Thoracic aorta (tissue), 2 donors: ENCODE data around the gene COX8A. TPM values are rescaled to one million over a fixed set of nuclear protein-coding genes. Genes with fewer than 3 reads are reported as not detected.

Experiments used
- ATAC-seq: fragments of 150-250 bp; one replicate; pipeline ENCODE4 v1.8.0; 2017; ENCODE audit warnings: low read depth; ENCODE audit not compliant: insufficient number of reproducible peaks, low FRiP score
- DNase-seq: peaks from one replicate; pipeline ENCODE4 v3.0.0-alpha.2; 2020; ENCODE audit warnings: low spot score
- H3K27ac ChIP-seq, 2 donors: fragments of 200-600 bp; sonication (generic); 1 replicate in 1 of 2; 2 replicates in 1 of 2; pipeline ENCODE4 v1.5.1; 2016; ENCODE audit warnings: mild to moderate bottlenecking in 2 of 2, moderate library complexity in 2 of 2
- H3K27me3 ChIP-seq: fragments of 200-600 bp; sonication (generic); replicated peaks from 2 replicates; pipeline ENCODE4 v1.6.0; 2016; ENCODE audit warnings: mild to moderate bottlenecking; ENCODE audit not compliant: insufficient read depth
- H3K36me3 ChIP-seq: fragments of 200-600 bp; sonication (generic); one replicate; pipeline ENCODE4 v1.5.1; 2016
- H3K4me1 ChIP-seq, 2 donors: fragments of 200-600 bp; sonication (generic); 1 replicate in 1 of 2; 2 replicates in 1 of 2; pipeline versions ENCODE4 v1.5.1 to v1.6.0; 2016; ENCODE audit warnings: low read depth in 2 of 2, mild to moderate bottlenecking in 1 of 2; ENCODE audit not compliant: control insufficient read depth in 1 of 2
- H3K4me3 ChIP-seq: fragments of 200-600 bp; sonication (generic); 2 replicates; pipeline ENCODE4 v1.5.1; 2016; ENCODE audit warnings: mild to moderate bottlenecking
- H3K9me3 ChIP-seq: fragments of 200-600 bp; sonication (generic); 2 replicates; pipeline ENCODE4 v1.5.1; 2016
- total RNA-seq, 2 donors: library from RNA; depleted of rRNA; stranded (reverse); fragments of >200 nt; gene quantifications; one replicate each; pipeline versions ENCODE4 v1.1.0 to v1.2.3, GENCODE V29; 2016
- TF ChIP-seq, protein P1 (sequence below): fragments of 200-600 bp; sonication (generic); IDR thresholded peaks from one replicate; pipeline ENCODE4 v1.5.1; 2019; ENCODE audit warnings: antibody characterized with exemption

The COX8A gene
- total RNA-seq, 2 donors from 2014 or later: 178 to 469 TPM

- ATAC-seq (no peak), DNase-seq (no peak)
- Histone ChIP-seq H3K27ac (no peak overlapping the region), H3K4me1 (peaks cover 13 to 23% of the 10 kb centered on the region in 2 donors), H3K4me3 (no peak overlapping the region), H3K27me3 (no peaks in the 10 kb centered on the region), H3K36me3 (peaks cover 9% of the 10 kb centered on the region), H3K9me3 (no peaks in the 10 kb centered on the region)
- TF ChIP-seq, protein P1, sequence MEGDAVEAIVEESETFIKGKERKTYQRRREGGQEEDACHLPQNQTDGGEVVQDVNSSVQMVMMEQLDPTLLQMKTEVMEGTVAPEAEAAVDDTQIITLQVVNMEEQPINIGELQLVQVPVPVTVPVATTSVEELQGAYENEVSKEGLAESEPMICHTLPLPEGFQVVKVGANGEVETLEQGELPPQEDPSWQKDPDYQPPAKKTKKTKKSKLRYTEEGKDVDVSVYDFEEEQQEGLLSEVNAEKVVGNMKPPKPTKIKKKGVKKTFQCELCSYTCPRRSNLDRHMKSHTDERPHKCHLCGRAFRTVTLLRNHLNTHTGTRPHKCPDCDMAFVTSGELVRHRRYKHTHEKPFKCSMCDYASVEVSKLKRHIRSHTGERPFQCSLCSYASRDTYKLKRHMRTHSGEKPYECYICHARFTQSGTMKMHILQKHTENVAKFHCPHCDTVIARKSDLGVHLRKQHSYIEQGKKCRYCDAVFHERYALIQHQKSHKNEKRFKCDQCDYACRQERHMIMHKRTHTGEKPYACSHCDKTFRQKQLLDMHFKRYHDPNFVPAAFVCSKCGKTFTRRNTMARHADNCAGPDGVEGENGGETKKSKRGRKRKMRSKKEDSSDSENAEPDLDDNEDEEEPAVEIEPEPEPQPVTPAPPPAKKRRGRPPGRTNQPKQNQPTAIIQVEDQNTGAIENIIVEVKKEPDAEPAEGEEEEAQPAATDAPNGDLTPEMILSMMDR: no peak
These were observed 4.3 kb downstream of the COX8A start for GRCh38 chr11:63978551-63979239.

DNA sequence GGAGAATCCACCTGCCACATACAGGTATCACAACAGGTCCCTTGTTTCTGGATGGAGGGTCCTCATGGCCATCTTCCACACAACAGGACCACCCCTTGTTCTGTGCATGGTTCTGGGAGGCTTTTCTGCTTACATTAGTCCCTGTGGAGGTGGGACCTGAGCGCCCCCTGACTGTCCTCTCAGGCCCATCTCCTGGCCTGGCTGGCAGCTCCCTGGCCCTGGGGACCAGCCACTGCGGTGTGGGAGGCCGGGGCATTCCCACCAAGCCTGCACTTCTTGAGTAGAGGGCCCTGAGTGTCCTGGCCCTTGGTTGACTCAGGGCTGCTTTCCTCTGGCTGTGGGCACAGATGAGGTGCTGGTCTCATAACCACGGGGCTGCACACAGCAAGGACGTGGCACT is 5.0 kb downstream of the COX8A start:
- TF ChIP-seq, protein P1: no peak
- Histone ChIP-seq H3K4me3 (no peak overlapping the region), H3K27me3 (no peaks in the 10 kb centered on the region), H3K27ac (no peak overlapping the region), H3K4me1 (peaks cover 13 to 23% of the 10 kb centered on the region in 2 donors), H3K9me3 (no peaks in the 10 kb centered on the region), H3K36me3 (peaks cover 9% of the 10 kb centered on the region)
- ATAC-seq (no peak), DNase-seq (no peak)

GRCh38 chr11:63985812-63986155 is 11.4 kb downstream of the COX8A start:
- Histone ChIP-seq H3K4me3 (peak overlapping the region; percentile 95), H3K36me3 (peaks cover 10% of the 10 kb centered on the region), H3K9me3 (no peaks in the 10 kb centered on the region), H3K4me1 (peaks cover 11 to 16% of the 10 kb centered on the region in 2 donors), H3K27ac (peak overlapping the region; percentile 77 to 85), H3K27me3 (no peaks in the 10 kb centered on the region)
- DNase-seq: no peak
- TF ChIP-seq, protein P1: no peak
- peak; percentile 28 for ATAC-seq

DNA sequence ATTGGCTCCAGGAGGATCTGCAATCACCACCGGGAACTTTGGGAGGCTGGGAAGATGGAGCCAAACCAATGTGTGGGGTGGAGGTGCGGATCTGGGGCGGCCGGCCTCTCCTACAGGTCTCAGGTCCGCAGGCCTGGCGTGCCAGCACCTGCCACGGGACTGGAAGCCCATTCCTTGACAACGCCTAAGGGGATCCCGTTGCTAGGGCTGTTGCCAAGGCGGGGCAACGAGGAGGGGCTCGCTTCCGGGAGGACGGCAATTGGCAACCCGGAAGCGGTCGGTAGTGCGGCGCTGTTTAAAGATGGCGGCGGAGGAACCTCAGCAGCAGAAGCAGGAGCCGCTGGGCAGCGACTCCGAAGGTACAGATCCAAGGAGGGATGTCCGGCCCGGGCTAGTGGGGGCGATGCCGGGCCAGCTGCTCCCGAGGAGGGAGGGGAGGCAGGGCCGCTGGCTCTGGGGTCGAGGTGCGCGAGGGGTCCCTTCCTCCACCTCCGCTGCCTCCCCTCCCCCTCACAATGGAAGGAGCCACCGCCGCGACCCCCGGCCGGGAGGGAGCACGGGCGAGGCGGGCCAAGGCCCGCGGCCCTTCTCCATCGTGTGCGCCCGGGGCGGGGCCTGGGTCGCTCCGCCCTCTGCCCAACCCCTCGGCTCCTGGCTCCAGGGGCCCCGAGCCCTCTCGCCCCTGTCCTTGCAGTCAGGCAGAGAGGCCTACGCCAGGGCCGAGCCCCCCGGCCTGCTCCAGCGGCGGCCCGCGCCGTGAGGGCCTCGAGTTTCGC is 11.9 kb downstream of the COX8A start, which contains the start of gene OTUB1:
OTUB1 (plus strand) TSS at position 283 of the 776 bp plus-strand sequence; CDS start at position 302, 19 bp downstream.
- no peaks in the 10 kb centered on the region for H3K27me3 ChIP-seq
- peak; percentile 65 for ATAC-seq
- H3K4me1 ChIP-seq: peaks cover 11 to 16% of the 10 kb centered on the region in 2 donors
- peak; percentile 73 for DNase-seq
- peak within 1 kb of the TSS; percentile 95 for H3K4me3 ChIP-seq
- peaks cover 15% of the 10 kb centered on the region for H3K36me3 ChIP-seq
- TF ChIP-seq, protein P1: no peak
- H3K27ac ChIP-seq: peak within 1 kb of the TSS; percentile 77 to 85
- H3K9me3 ChIP-seq: no peaks in the 10 kb centered on the region

DNA sequence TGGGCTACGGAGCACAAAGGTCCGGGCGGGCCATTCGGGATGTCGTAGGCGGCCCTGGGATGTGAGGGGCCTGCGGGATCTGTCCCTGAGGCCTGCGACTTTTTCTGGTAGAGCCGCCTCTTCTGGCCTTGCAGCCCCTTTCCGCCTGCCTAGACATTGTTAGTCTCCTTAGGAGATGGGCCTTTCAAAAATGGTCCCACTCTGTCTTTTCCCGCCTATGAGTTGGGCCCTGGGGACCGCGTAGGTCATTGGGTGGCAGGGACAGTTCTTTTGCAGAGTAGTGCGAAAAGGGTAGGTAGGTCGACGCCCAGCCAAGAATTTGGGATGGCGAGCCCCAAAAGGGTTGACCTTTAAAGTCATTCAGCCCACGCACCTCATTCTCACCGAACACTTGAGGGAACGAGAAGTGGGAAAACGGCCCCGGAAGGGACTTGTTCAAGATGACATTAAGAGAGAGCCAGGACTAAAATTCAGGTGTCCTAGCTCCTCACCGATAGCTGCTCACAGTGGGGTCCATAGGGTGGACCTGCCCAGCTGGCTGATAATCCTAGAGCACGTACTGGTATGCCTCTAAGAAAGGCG is 12.6 kb downstream of the COX8A start:
- H3K4me3 ChIP-seq: peak overlapping the region; percentile 95
- ATAC-seq (no peak), DNase-seq (no peak)
- no peaks in the 10 kb centered on the region for H3K9me3 ChIP-seq
- H3K27me3 ChIP-seq: no peaks in the 10 kb centered on the region
- peaks cover 11 to 16% of the 10 kb centered on the region in 2 donors for H3K4me1 ChIP-seq
- peak overlapping the region in 1 of 2 donors; percentile 77 for H3K27ac ChIP-seq
- TF ChIP-seq, protein P1: no peak
- H3K36me3 ChIP-seq: peaks cover 18% of the 10 kb centered on the region
